MV-4-11 (cell line): ENCODE measurements around the gene BRD3OS.
A peak's percentile ranks its signal among the peaks of the same experiment; 100 is the strongest.

ENCODE experiments used
- DNase-seq: peaks from one replicate; lab custom pipeline; 2025; lab: John Stamatoyannopoulos, UW

The BRD3OS gene

DNA sequence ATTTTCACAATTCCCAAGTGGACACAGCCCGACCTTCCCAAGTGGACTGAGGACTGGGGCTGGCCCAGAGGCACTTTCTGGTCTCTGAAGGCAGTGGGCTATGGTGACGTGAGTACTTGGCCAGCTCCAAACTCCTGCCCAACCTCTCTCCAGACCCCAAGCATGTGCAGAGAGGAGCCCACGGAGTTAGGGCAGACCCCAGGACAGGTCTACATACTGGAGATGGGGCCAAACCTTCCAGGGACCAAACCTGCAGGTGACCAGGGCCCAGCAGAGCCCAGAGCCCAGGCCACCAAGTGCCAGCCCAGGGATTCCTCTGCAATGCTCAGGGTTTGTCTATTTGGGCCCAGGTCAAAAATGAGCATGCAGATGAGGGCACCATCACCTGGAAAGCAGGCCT, 27.2 kb downstream of the BRD3OS start:
- DNase-seq = no peak

DNA sequence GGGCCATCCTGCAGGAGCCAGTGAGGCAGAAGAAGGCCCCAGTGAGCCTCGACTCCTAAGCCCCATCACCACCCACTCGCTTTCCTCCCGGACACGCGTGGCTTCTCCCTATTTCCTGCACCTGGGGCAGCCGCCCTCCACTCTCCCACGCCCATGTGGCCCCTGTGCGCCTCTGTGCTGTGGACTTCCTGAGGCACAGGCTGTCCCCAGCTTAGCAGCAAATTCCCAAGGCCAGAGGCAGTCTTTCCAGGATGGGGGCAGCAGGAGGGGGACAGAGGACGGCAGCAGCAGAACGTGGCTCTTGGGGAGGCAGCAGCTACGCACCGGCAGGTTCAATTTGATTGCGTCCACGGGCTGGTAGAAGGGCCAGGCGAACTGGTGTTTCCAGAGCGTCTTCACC, 27.7 kb downstream of the BRD3OS start:
- no peak for DNase-seq

DNA sequence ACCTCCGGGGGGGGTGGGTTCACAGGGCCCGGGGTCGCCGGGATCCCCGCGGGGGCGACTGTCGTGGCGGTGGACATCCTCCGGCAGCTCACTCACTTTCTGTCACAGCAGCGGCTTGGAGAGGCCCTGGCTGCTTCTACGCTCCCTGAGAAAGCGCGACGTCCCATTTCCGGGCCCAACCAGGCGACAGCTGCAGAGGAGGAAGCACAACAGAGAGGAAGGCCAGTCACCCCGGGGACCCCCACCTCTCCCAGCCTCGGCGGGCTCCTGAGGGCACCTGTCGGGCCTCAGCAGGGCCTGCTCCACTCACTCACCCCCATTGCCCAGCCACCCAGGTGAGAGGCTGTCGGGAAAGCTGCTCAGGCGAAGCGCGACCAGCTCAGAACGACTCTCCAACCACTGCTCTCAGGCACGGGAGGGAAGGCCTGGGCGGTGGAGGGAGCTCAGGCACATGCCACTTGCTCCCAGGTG, 28.2 kb downstream of the BRD3OS start:
- no peak for DNase-seq

DNA sequence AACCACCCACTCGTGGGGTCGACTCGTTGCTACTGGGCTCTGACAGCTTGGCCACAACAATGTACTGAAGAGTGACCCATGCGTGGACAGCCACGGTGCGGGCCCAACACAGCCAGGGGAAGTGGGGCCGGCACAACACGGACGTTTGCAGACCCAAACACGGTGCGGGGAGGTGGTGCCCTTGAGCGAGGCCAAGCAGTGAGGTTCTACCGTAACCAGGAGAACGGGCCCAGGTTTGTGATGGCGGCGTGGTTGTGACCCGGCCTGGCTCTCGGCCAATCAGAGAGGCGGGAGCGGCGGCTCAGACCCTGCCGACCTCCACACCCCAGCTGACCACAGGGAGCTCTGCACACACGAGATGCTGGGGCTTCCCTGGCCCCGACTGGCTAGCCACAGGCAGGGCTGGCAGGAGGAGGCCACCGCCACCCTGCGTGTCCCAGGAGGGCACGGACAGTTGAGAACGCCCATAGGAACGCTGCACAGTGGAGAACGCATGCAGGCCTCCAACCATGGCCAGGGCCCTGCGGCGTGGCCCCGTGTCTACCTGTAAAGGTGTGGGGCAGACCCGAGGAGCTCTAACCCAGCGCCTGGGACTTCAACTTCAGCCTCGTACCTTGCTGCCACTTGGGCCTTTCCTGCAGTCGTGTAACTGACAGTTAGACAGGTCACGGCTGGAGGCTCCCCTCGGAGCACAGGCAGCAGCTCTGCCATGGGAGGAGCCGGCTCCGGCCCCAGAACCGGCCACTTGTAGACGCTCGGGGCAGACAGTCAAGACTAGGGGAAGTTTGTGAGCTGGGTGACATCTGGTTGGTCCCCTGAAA, 28.9 kb downstream of the BRD3OS start:
- no peak for DNase-seq

DNA sequence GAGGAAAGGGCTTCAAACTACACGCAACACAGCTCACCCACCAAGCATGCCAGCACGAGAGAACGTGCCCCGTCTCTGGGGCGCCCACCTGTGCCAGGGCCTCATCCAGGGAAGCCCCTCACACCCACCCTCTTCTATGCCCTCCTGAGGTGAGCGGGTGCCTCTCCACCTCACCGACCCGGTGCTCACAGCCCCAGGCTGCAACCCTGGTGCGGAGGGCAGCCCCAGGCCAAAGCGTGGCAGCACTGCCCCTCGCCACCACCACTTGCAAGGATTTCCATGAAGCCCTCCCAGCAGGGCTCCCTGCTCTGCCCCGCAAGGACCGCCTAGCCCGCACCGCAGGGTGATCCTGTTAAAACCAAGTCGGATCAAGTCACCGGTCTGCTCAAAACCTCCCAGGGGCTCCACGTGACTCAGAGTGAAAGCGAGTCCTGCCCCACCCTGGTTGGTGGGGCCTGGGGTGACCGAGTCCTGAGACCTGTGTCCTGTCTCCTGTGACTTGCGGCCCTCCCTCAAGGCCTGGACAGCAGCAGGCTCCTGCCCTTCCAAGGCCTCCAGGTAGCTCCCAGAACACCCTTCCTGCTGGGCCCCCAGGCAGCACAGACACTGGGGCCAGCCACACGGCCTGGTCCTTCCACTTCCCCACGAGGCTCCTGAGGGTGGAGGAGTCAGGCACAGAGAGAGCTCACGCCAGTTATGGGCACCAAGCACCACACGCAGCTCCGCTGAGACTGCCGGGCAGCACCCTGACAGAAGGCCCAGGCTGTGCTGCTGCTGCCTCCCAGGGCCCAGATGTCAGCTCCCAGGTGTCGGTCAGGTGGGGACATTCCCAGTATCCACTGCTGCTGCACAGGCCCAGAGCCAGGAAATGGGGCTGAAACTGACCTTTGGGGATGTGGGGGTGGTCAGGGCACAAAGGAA, 29.9 kb downstream of the BRD3OS start:
- no peak for DNase-seq

DNA sequence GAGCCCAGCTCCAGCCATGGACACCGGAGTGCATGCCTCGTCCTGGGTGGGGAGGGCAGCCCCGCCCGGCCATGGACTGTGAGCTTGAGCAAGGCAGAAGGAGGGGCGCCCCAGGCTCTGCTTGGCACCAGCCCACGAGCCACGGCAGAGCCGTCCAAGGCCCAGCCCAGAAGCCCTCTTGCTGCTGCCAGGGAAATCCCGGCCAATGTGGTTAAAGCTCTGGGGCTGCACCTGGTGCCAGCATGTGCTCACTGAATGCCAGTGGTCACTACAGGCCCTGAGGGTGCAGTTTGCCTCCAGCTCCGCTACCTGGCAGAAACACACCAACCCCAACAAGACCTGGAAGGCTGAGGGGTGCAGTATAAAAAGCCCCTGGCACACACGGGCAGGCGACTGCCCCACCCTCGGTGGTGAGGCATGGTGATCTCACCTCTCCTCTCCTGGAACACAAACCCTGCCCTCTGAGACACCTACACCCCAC, 30.7 kb downstream of the BRD3OS start:
- DNase-seq = no peak

DNA sequence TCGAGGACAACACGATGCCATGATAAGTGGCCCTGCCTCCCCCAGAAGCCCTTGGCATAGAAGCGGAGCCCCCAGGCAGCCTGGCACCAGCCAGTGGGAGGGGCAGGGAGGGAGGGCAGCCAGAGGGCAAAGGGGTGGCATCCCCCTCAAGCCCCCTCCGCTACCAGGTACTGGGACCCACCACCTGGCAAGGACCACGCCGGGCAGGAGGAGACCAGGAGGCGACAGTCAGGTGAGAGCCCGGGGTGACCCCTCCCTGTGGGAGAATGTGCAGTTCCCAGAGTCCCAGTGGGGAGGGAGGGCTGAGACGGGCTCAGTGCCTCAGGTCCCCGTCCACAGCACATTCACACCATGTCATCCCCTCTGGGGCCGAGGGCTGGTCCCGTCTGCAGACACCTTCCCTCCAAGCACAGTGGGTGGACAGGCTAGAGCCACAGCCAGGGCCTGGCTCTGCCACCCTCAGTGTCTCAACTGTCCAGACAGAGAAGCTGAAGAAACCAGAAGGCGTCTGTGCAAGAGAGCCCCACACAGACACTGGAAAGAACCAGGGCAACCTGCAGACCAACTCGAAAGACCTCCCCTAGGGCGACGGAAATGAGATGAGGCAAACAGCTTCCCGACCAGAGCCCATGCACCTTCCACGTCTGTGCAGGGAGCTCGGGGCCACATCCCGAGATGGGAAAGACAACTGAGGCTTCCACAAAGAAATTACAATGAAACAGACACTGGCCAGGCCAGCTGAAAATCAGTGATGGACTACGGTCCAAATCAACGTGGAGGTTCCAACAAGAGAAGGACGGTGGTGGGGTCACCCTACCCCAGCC, 31.4 kb downstream of the BRD3OS start:
- no peak for DNase-seq

DNA sequence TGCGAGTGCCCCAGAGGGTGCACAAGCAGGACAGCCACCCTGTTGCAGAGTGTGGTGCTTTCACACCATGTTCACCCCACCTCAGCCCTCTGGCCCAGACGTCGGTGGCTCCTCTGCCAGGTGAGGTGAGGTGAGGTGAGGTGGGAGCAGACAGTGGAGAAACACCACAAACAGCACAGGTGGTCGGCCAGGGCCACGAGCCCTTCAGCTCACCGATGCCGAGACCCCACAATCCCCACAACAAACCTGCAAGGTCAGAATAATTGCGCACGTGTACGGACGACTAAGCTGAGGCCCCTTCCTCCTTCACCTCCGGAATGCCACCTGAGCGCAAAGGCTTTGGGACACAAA, 32.0 kb downstream of the BRD3OS start:
- no peak for DNase-seq

DNA sequence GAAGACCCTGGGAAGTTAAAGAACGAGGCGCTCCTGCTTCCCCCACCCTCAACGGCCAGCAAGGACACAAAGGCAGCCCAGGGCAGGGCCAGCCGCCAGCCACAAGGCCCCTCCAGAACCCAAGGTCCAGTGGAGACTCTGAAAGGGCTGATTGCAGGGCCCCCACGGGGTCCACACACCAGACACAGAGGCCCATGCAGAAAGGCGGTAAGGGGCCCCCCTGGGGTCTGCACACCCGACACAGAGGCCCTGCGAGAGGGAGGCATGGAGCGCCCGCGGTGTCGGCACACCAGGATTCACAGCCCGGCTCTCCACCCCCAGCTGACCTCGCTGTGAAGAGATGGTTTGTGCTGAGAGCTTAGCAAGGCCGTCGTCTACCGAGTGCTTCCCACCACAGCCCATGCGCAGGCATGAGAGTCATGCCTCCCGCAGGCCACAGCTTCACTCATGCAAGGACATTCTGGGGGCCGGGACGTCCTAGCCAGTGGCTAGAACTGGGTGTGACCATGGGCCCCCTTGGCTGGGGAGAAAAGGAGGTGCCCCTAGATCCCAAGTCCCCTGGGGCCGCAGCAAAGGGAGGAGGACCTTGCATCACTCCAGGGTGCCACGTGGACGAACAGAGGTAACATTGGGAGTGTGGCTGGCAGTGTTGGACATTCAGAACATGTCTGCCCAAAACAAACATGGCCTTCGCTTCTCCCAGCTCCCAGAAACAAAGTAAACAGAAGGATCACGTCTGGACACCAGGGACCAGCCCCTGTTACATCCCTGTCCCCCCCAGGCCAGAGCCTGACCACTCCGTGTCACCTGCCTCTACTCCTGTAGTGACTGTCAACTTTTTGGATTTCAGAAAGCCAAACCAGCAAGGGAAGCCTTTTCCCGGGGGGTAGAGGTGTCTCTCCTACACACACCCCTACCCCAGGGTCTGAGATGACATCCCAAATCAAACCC, 32.7 kb downstream of the BRD3OS start:
- DNase-seq = no peak

DNA sequence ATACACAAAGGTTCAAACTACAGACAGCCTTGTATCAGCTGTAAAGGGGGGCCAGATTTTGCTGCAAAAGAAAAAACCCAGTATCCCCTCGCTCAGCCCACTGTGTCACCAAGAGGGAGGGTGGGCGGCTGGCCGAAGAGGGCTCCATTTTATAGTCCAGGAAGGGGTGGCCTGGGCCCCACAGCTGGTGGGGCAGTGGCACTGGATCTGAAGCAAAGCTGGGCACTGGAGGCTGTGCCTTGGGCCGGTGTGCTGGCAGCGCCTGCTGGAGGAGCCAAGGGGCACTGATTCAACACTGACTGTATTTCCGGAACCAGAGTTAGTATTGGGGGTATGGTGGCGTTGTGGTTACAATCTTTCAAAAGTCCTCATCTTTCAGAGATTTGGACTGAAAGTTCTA, 33.4 kb downstream of the BRD3OS start:
- DNase-seq = no peak

DNA sequence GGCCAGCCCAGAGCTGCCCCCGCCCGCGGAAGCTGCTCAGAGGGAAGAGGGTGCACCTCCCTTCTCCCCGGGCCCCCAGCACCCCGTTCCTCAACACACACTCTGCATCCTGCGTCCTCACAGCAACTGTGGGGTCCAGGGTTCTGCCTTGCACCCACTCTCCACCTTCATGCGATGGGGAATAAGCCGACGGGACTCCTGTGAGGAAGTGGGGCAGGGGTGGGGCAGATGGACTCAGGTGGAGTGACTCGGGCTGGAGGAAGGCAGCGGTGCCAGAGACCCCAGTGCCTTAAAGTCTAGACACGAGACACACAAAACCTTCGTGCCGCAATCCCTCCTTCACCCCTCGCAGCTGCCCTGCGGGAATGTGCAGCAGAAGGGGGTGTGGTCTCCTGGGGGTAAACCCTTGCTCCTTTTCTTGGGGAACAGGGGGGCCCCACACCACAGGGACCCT, 33.9 kb downstream of the BRD3OS start:
- DNase-seq = no peak

DNA sequence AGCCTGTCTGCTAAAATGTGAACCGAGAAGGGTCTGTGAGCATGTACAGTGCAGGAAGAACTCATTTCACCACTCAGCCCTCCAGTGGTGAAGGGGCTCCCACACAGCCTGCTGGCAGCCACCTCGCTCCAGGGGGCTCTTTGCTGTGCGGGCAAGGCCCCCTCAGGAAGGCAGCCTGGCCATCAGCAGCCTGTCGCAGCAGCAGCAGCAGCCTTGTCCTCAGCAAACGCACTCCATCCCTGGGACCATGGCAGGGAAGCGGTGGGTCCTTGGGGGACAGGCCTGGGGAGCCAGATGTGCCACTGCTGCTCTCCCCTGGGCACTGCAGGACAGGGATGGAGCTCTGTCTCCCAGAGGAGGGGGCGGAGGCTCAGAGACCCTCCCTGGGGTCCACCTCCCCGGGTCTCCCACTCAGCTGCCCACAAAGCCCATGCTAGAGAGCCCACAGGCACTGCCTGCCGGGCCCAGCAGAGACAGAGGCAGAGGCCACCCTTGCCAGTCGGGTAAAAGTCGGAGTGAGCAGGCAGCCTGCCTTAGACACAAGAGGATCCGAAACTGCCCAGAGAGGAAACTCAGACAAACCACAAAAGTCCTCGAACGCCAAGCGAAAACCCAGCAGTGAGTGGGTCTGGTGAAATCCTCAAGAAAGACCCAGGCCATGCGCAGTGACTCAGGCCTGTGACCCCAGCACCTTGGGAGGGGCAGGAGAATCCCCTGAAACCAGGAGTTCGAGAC, 34.5 kb downstream of the BRD3OS start:
- DNase-seq = peak; percentile 98

DNA sequence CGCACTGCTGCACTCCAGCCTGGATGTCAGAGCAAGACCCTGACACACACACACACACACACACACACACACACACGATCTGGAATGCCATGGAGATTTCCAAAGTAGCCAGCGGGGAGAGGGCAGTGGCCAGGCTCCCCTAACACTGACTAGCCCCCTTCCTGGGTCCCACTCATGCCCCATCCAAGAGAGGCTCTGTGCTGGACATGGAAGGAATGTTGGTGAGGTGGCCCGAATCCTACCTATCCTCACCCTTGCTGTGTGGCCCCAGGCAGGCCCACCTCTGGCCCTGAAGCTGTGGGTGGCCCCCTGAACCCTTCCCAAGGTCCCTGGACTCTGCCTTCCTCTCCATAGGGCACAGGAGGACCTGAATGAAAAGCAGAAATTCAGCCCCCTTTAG, 35.3 kb downstream of the BRD3OS start:
- DNase-seq = no peak

DNA sequence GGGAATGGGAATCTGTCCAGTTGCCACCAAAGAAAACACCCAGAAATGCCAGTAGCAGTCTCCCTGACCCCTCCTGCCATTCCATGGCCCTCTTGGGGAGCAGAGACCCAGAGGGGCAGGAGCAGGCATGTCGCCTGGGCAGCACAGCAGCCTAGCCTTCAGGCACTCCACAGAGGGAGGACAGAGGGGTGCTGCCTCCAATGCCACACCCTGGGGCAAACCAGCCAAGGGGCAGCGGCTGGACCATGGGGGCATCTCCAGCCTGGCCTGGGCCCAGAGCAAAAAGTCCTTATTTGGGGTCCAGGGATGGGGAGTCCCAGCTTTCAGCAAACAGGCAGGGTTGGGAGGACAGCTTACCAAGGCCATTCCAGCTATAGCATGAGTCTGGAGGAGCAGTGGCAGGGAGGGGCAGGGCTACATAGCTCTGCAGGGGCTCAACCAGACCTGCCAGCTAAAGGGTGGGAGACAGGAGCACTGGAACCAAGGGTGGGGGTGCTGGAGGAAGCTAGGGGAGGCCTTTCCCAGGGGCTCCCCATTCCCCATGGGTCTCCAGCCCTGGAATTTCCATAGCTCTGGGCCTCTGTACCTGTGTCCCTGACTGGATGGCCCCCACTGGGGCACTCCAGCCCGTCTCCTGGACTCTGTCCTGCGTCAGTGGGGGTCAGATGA, 35.9 kb downstream of the BRD3OS start:
- DNase-seq = no peak

DNA sequence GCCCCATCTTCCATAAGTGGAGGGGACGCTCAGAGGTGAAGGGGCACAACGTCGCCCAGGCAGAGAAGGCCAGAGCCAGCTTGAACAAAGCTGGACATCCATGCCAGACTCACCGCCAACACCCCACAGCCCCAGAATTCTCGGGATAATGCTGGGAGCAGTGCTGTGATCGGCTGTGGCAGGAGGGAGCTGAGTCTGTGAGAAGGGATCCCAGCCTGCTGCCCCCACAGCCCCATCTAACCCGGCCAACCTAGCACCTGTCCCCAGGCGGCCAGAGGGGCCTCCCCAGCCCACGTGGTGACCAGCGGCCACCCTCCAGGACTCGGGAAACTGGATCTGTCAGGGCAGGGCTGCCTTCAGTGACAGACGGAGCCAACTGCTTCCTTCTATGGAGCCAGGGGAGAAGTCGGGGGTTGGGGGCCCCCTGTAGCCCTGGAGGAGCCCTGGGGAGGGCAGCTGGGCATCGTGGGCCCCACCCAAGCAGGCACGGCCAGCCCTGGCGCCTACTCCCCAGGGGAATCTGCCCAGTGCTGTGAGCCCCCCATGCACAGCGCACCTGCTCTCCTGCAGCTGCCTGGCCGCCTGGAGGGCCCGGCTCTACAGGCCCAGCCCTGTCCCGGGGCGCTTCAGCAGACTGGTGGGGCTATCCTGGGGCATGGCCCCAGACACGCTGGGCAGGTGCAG, 36.5 kb downstream of the BRD3OS start:
- no peak for DNase-seq

DNA sequence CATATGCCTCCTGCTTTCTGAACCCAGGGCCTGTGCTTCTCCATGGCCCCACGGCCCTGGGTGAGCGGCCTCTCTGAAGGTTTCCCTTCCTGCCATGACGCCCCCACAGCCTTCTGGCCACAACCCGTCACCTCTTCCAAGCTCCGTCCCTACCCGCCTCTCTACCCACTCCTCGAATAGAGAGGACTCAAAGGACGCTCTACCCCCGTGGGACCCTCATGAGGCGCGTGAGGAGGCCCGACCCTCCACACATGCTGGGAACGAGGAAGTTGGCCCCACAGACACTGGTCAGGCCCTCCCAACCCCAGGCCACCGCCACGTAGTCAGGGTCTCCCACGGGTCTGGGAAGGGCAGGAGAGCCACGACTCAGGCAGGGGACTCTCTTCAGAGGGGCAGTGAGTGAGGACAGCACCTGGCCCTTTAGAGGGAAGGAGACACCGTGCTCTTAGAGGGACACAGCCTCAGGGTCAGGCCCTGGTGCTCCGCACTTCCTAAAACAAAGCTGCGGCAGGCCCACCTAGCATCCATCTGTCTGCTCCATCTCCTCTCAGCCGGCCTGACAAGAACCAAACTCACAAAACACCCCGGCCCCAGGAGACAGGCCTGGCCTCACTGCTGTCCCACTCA, 37.3 kb downstream of the BRD3OS start:
- DNase-seq = peak; percentile 8

DNA sequence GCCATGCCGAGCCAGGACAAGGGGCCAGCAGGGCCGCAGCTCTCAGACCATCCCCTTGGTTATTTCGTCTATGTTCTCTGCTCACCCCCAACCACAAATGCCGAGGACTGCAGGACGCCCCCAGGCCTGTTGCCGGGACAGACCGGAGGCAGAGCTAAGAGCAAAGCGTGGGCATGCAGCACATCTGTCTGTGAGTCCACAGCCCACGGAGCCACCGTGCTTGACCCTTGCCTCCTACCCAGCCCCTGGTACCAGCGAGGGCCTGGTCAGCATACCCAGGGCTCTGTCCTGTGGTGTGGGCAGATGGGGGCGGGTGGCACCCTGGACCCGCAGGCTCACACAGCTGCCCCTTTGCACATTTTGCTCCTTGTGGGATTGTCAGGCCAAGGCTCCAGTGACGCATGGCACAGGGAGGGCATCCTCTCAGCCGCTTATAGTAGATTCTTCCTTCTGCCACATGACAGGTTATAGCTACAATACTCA, 37.8 kb downstream of the BRD3OS start:
- DNase-seq = no peak
